Measurements from ENCODE around the gene ZFR2.
"Not testable (repeated sequence)": the region's sequence is repeated elsewhere in the genome, so short reads cannot be mapped to it uniquely, and the experiment has no call there.

The ZFR2 gene

GRCh38 chr19:3835055-3835435 is 33.8 kb downstream of the ZFR2 start:
- no peak for DNase-seq

GRCh38 chr19:3834349-3835054 is 34.3 kb downstream of the ZFR2 start:
- DNase-seq = no peak

GRCh38 chr19:3833578-3834348 is 35.1 kb downstream of the ZFR2 start:
- DNase-seq = no peak

- no peak for DNase-seq
Measured at GRCh38 chr19:3832001-3832400, 36.8 kb downstream of the ZFR2 start.

GRCh38 chr19:3831601-3832000 is 37.2 kb downstream of the ZFR2 start:
- DNase-seq = no peak

- no peak for DNase-seq
Measured at GRCh38 chr19:3830621-3831589, 37.9 kb downstream of the ZFR2 start.

- no peak for DNase-seq
Measured at GRCh38 chr19:3827306-3827705, 41.5 kb downstream of the ZFR2 start.

- no peak for DNase-seq
Measured at GRCh38 chr19:3826163-3826562, 42.7 kb downstream of the ZFR2 start.

- DNase-seq = no peak
Measured at GRCh38 chr19:3825286-3825956, 43.4 kb downstream of the ZFR2 start.

- no peak for DNase-seq
Measured at GRCh38 chr19:3823350-3823713, 45.5 kb downstream of the ZFR2 start.

GRCh38 chr19:3822683-3823349 is 46.0 kb downstream of the ZFR2 start:
- DNase-seq = no peak

GRCh38 chr19:3821857-3822364 is 46.9 kb downstream of the ZFR2 start:
- peak; percentile 90 for DNase-seq

GRCh38 chr19:3821156-3821555 is 47.7 kb downstream of the ZFR2 start:
- DNase-seq = no peak

- DNase-seq = no peak
Measured at GRCh38 chr19:3819989-3820388, 48.8 kb downstream of the ZFR2 start.

GRCh38 chr19:3818918-3819317 is 49.9 kb downstream of the ZFR2 start:
- no peak for DNase-seq

- DNase-seq = peak; percentile 69
Measured at GRCh38 chr19:3818466-3818865, 50.4 kb downstream of the ZFR2 start.

GRCh38 chr19:3817761-3818160 is 51.1 kb downstream of the ZFR2 start:
- no peak for DNase-seq

GRCh38 chr19:3816566-3817218 is 52.1 kb downstream of the ZFR2 start:
- no peak for DNase-seq

GRCh38 chr19:3816148-3816547 is 52.7 kb downstream of the ZFR2 start:
- not testable (repeated sequence) for DNase-seq

GRCh38 chr19:3814648-3815047 is 54.2 kb downstream of the ZFR2 start:
- DNase-seq = no peak

Data from stimulated activated CD4-positive, alpha-beta T cell treated with anti-CD3 and anti-CD28 coated beads, Interleukin-15, amount 100 ng/mL, for 24 hours (primary cell).